Activated naive CD8-positive, alpha-beta T cell (primary cell): ENCODE results near the gene MAST3.
A peak's percentile ranks its signal among the peaks of the same experiment; 100 is the strongest.

Experiments used
- H3K27ac Mint-ChIP-seq: one replicate; pipeline ENCODE4 v1.8.0; 2021; ENCODE audit warnings: mixed read lengths
- H3K27me3 Mint-ChIP-seq: one replicate; pipeline ENCODE4 v1.8.0; 2021; ENCODE audit warnings: mixed read lengths
- H3K36me3 Mint-ChIP-seq: one replicate; pipeline ENCODE4 v1.8.0; 2021; ENCODE audit warnings: mixed read lengths
- H3K4me1 Mint-ChIP-seq: one replicate; pipeline ENCODE4 v1.8.0; 2021; ENCODE audit warnings: low read depth, mixed read lengths
- H3K4me3 Mint-ChIP-seq: one replicate; pipeline ENCODE4 v1.8.0; 2021; ENCODE audit warnings: mild to moderate bottlenecking, mixed read lengths
- H3K9me3 Mint-ChIP-seq: one replicate; pipeline ENCODE4 v1.8.0; 2021; ENCODE audit warnings: low read depth, mixed read lengths

Gene MAST3

GRCh38 chr19:18161636-18162002, 64.0 kb downstream of the MAST3 start:
- H3K27ac Mint-ChIP-seq, result no peak overlapping the region
- H3K4me3 Mint-ChIP-seq, result peak overlapping the region; percentile 20
- no peaks in the 10 kb centered on the region for H3K27me3 Mint-ChIP-seq
- H3K4me1 Mint-ChIP-seq, result peaks cover 9% of the 10 kb centered on the region
- no peaks in the 10 kb centered on the region for H3K9me3 Mint-ChIP-seq
- H3K36me3 Mint-ChIP-seq, result peaks cover 2% of the 10 kb centered on the region

GRCh38 chr19:18164072-18164471, 66.5 kb downstream of the MAST3 start:
- Mint-ChIP-seq H3K36me3 (peaks cover 2% of the 10 kb centered on the region), H3K4me1 (peaks cover 9% of the 10 kb centered on the region), H3K27me3 (no peaks in the 10 kb centered on the region), H3K27ac (no peak overlapping the region), H3K9me3 (no peaks in the 10 kb centered on the region), H3K4me3 (no peak overlapping the region)

GRCh38 chr19:18165794-18166544, 68.4 kb downstream of the MAST3 start:
- Mint-ChIP-seq H3K4me1 (peaks cover 4% of the 10 kb centered on the region), H3K9me3 (no peaks in the 10 kb centered on the region), H3K27ac (no peak overlapping the region), H3K4me3 (no peak overlapping the region), H3K27me3 (no peaks in the 10 kb centered on the region), H3K36me3 (no peaks in the 10 kb centered on the region)

GRCh38 chr19:18167011-18167410, 69.4 kb downstream of the MAST3 start:
- Mint-ChIP-seq H3K27ac (no peak overlapping the region), H3K27me3 (no peaks in the 10 kb centered on the region), H3K36me3 (no peaks in the 10 kb centered on the region), H3K4me3 (no peak overlapping the region), H3K9me3 (no peaks in the 10 kb centered on the region), H3K4me1 (no peaks in the 10 kb centered on the region)

GRCh38 chr19:18167975-18168645, 70.5 kb downstream of the MAST3 start:
- Mint-ChIP-seq H3K27me3 (no peaks in the 10 kb centered on the region), H3K4me3 (no peak overlapping the region), H3K27ac (no peak overlapping the region), H3K36me3 (no peaks in the 10 kb centered on the region), H3K4me1 (no peaks in the 10 kb centered on the region), H3K9me3 (no peaks in the 10 kb centered on the region)

GRCh38 chr19:18168673-18169381, 71.2 kb downstream of the MAST3 start:
- H3K27ac Mint-ChIP-seq, result no peak overlapping the region
- H3K4me3 Mint-ChIP-seq, result no peak overlapping the region
- H3K36me3 Mint-ChIP-seq, result no peaks in the 10 kb centered on the region
- peaks cover 3% of the 10 kb centered on the region for H3K4me1 Mint-ChIP-seq
- no peaks in the 10 kb centered on the region for H3K27me3 Mint-ChIP-seq
- H3K9me3 Mint-ChIP-seq, result no peaks in the 10 kb centered on the region

GRCh38 chr19:18170714-18171255, 73.2 kb downstream of the MAST3 start:
- peaks cover 6% of the 10 kb centered on the region for H3K4me1 Mint-ChIP-seq
- no peaks in the 10 kb centered on the region for H3K36me3 Mint-ChIP-seq
- H3K4me3 Mint-ChIP-seq, result no peak overlapping the region
- no peak overlapping the region for H3K27ac Mint-ChIP-seq
- no peaks in the 10 kb centered on the region for H3K9me3 Mint-ChIP-seq
- H3K27me3 Mint-ChIP-seq, result no peaks in the 10 kb centered on the region

GRCh38 chr19:18171605-18172327, 74.2 kb downstream of the MAST3 start:
- no peaks in the 10 kb centered on the region for H3K9me3 Mint-ChIP-seq
- peaks cover 6% of the 10 kb centered on the region for H3K4me1 Mint-ChIP-seq
- no peaks in the 10 kb centered on the region for H3K27me3 Mint-ChIP-seq
- H3K27ac Mint-ChIP-seq, result no peak overlapping the region
- no peaks in the 10 kb centered on the region for H3K36me3 Mint-ChIP-seq
- H3K4me3 Mint-ChIP-seq, result no peak overlapping the region

- no peak overlapping the region for H3K27ac Mint-ChIP-seq
- H3K4me3 Mint-ChIP-seq, result peak overlapping the region; percentile 42
- peaks cover 6% of the 10 kb centered on the region for H3K4me1 Mint-ChIP-seq
- no peaks in the 10 kb centered on the region for H3K36me3 Mint-ChIP-seq
- no peaks in the 10 kb centered on the region for H3K9me3 Mint-ChIP-seq
- no peaks in the 10 kb centered on the region for H3K27me3 Mint-ChIP-seq
These were observed 74.9 kb downstream of the MAST3 start for GRCh38 chr19:18172331-18173053.

GRCh38 chr19:18173054-18173571, 75.5 kb downstream of the MAST3 start:
- peaks cover 6% of the 10 kb centered on the region for H3K4me1 Mint-ChIP-seq
- H3K36me3 Mint-ChIP-seq, result no peaks in the 10 kb centered on the region
- H3K27ac Mint-ChIP-seq, result no peak overlapping the region
- H3K4me3 Mint-ChIP-seq, result peak overlapping the region; percentile 75
- no peaks in the 10 kb centered on the region for H3K27me3 Mint-ChIP-seq
- no peaks in the 10 kb centered on the region for H3K9me3 Mint-ChIP-seq

GRCh38 chr19:18173572-18174288, 76.2 kb downstream of the MAST3 start, which contains the start of gene IFI30:
TSS of gene IFI30 (plus strand) at chr19:18173813. CDS start at chr19:18173842, 29 bp downstream.
- Mint-ChIP-seq H3K4me3 (peak within 1 kb of the TSS; percentile 85), H3K27me3 (no peaks in the 10 kb centered on the region), H3K9me3 (no peaks in the 10 kb centered on the region), H3K36me3 (no peaks in the 10 kb centered on the region), H3K4me1 (peaks cover 6% of the 10 kb centered on the region), H3K27ac (peak within 1 kb of the TSS; percentile 34)

- H3K36me3 Mint-ChIP-seq, result no peaks in the 10 kb centered on the region
- no peaks in the 10 kb centered on the region for H3K27me3 Mint-ChIP-seq
- H3K27ac Mint-ChIP-seq, result no peak overlapping the region
- H3K9me3 Mint-ChIP-seq, result no peaks in the 10 kb centered on the region
- H3K4me1 Mint-ChIP-seq, result peaks cover 6% of the 10 kb centered on the region
- peak overlapping the region; percentile 49 for H3K4me3 Mint-ChIP-seq
These were observed 77.4 kb downstream of the MAST3 start for GRCh38 chr19:18174983-18175382.
